ENCODE measurements around the gene DAPK1.
"Not testable (repeated sequence)": the region's sequence is repeated elsewhere in the genome, so short reads cannot be mapped to it uniquely, and the experiment has no call there.

DAPK1 gene

DNA sequence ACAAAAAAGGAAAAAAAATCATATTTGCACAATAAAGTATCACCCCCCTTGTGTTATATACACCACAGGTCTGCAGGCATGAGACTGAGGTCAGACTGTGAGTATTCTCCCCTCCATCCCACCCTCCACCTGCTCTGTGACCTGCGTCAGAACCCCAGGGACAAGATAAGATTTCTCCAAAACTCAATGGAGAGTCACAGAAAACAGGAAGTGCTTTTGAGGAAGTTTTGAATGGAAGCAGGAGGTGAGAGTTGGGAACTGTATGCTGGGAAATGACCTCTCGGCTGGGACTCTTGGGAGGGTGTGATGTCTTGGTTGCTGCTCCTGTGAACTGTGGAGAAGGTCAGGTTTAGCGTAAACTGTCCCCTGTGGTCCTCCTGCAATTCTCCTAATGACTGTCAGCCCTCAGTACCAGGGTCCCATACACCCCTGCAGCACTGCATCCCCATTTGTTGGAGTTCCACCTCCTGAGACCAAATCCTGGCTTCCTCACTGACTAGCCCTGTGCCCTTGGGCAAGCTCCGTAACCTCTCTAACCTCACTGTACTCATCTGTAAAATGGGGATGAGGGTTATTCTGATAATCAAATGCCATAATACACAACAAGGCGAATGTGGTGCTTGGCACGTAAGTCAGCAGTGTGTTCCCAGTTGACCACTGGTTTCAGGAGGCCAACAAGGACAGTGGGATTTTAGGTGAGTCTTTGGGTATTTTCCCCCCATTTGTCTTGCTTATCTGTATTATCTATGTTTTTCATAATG lies 221.4 kb downstream of the DAPK1 start:
- DNase-seq = no peak

DNA sequence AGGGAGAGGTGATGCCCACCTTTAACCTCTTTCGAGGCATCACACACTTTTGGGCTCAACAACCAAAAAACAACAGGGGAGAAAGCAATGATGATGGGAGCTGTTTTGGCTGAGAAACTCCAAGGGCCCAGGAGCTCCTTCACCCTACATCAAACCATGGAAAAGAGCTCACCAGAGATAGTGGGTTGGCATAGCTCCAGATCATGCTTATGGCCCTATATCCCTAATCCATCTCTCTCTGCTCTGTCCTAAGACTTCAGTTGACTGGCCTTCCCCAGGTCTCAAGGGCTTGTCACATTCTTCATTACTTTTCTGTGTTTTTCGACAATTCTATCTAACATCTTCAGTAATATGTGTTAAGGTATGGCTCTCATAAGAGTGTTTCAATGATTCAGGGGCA lies 222.5 kb downstream of the DAPK1 start:
- DNase-seq = no peak

GRCh38 chr9:87722393-87723088 lies 224.9 kb downstream of the DAPK1 start:
- DNase-seq = no peak

DNA sequence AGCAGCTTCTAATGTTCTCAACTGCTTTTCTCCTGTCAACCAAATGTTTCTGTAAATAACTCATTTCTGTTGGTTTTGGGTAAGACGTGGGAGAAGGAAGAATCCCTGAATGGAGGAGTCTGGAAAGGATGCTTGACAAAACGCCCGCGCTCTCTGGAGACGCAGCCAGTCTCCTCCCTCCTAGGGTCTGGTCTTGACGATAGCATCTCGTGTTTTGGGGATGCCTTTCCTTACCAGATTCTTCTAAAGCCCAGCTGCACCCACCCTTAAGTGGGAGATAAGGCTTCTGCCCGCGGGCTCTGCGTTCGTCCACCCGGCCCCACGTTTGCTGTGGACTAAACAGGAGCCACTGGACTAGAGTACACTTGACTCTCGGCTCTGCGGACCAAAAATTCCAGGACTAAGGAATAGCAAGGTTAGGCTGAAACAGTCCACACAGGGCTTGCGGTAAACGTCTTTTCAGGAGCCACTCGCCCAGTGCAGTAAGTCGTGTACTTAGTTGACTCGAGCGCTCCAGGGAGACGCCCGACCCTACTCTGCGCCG lies 227.8 kb downstream of the DAPK1 start:
- no peak for DNase-seq

- peak; percentile 21 for DNase-seq
Measured at GRCh38 chr9:87725900-87726709, 228.4 kb downstream of the DAPK1 start, which contains the start of gene CTSL. TSS of gene CTSL (plus strand) at chr9:87726119. CDS start at chr9:87727604, 1,485 bp downstream.

DNA sequence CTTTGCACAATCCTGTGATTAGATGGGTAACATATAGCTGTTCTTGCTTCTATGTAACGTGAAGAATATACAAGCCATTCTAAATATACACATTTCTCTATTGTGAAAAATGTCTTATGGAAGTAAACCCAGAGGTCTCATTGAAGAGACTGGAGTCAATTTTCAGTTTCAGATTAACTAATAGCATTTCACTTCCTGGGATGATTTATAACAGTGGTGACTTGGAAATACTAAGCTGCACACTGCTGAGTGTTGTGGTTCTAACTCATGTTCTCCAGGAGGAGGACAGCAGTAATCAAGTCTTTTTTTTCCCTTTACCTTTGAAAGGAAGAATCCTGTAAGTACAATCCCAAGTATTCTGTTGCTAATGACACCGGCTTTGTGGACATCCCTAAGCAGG lies 231.6 kb downstream of the DAPK1 start:
- no peak for DNase-seq

GRCh38 chr9:87731321-87731720 lies 233.7 kb downstream of the DAPK1 start:
- no peak for DNase-seq

DNA sequence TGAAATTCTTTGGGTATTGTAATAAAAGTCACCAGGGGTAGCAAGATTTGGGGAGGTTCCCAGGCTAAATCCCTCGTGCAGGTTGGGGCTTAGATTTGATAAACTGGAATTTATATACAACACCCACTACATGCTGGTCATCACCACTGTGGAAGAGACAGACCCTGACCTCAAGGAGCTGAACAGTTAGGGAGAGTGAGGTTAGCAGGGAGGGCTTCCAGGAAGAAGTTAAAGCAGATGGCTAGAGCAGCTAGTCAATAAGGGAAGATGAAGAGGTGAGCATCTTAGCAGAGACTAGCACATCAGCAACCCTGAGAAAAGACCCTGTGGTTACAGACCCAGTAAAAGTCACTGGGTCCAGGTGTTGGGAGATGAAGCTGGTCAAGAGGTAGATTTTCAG lies 234.7 kb downstream of the DAPK1 start:
- no peak for DNase-seq

GRCh38 chr9:87732756-87733155 lies 235.1 kb downstream of the DAPK1 start:
- no peak for DNase-seq

DNA sequence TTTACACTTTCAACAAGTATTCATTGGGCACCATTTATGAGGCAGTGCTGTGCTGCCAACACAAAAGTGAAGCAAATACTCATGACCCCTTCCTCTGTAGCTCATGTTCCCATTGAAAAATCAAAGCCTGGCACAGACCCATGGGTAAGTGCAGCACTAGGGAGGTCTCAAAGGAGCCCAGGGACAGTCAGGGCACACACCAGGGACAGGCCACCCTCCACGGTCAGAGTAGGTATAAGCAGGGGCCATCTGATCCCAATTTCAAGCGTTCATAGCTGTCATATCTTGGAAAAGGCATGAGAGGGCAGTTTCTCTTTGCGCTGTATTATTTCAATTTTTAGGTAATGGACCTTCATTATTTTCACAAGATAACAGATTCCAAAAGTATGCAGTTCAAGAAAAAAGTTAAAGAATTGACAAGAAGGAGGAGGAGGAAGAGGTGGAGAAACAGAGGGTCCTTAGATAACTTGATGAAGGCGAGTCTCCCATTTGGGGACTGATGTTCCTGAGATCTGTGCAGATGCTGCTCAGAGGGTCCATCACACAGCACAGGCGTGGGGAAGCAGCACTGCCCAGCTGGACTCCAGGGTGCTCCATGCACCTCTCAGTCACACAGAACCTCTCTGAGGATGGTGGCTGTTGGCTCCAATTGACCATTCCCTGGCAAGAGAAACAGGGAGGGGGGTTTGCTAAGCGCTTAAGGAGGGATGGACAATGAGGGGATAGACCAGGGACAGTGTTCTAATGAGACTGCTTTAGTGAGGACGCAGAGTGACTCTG lies 235.8 kb downstream of the DAPK1 start:
- no peak for DNase-seq

DNA sequence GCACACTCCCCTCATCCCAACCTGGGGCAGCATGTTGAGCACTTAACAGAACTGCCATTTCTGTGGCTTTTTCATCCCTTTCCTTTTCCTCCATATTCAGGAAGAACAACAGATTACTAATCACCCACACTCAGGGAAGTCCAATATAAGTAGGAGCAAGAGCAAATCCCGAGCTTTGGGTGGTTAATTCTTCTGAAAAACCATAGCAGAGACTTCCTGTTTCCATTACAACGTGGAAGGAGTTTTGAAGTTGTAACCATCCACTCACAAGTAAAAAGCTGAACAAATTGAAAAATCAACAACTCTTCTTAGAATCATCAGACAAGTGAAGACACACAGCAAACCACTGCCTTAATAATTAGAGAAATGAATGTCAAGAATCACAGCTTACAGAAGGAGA lies 236.4 kb downstream of the DAPK1 start:
- no peak for DNase-seq

GRCh38 chr9:87739546-87739945 lies 241.9 kb downstream of the DAPK1 start:
- no peak for DNase-seq

GRCh38 chr9:87740209-87740608 lies 242.5 kb downstream of the DAPK1 start:
- no peak for DNase-seq

GRCh38 chr9:87741326-87741725 lies 243.7 kb downstream of the DAPK1 start:
- DNase-seq = no peak

- no peak for DNase-seq
Measured at GRCh38 chr9:87741891-87742290, 244.2 kb downstream of the DAPK1 start.

GRCh38 chr9:87742813-87743428 lies 245.3 kb downstream of the DAPK1 start:
- no peak for DNase-seq

DNA sequence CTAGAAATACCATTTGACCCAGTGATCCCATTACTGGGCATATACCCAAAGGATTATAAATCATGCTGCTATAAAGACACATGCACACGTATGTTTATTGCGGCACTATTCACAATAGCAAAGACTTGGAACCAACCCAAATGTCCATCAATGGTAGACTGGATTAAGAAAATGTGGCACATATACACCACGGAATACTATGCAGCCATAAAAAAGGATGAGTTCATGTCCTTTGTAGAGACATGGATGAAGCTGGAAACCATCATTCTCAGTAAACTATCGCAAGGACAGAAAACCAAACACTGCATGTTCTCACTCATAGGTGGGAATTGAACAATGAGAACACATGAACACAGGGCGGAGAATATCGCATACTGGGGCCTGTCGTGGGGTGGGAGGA lies 246.6 kb downstream of the DAPK1 start:
- not testable (repeated sequence) for DNase-seq

- no peak for DNase-seq
Measured at GRCh38 chr9:87746186-87746585, 248.5 kb downstream of the DAPK1 start.

GRCh38 chr9:87748881-87749280 lies 251.2 kb downstream of the DAPK1 start:
- DNase-seq = no peak

GRCh38 chr9:87749335-87750035 lies 251.8 kb downstream of the DAPK1 start:
- no peak for DNase-seq

DNA sequence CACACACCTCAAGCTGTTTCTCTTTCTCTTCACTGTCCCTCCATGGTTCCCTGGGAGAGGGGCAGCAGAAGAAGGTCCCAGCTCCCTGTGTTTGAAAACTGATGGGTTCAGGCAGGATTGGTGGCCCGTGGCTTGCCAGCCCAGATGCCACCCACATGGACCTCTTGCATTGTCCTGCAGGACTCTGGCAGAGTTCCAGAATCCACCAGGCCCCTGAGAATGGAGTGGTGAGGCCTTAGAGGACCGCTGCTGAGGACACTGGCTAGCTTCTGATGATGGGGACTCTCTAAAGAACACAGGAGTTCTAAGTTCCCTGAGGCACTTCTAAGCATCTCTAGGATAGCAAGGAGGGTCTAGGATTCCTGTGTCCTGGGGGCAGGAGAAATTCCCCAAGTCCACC lies 253.1 kb downstream of the DAPK1 start:
- no peak for DNase-seq
